Spleen (tissue), 7 donors: ENCODE results near the gene ACBD6.
"Not testable (repeated sequence)": the region's sequence is repeated elsewhere in the genome, so short reads cannot be mapped to it uniquely, and the experiment has no call there.

Experiments
- CTCF ChIP-seq, 11 experiments: fragments of 200-600 bp in 7 of 11; fragments of 450-650 bp in 4 of 11; sonication (generic) in 4 of 11; IDR thresholded peaks in 8 of 11; conservative IDR thresholded peaks in 3 of 11; 1 replicate in 7 of 11; 2 replicates in 4 of 11; pipeline versions ENCODE4 v1.4.0 to v1.8.0; 2016 to 2021; ENCODE audit warnings: antibody characterized with exemption in 11 of 11, inconsistent platforms in 4 of 11, mild to moderate bottlenecking in 1 of 11
- POLR2A ChIP-seq, 3 donors: fragments of 450-650 bp; IDR thresholded peaks; one replicate each; pipeline ENCODE4 v1.5.1; 2017; ENCODE audit warnings: antibody characterized with exemption in 3 of 3, mild to moderate bottlenecking in 1 of 3
- donor health status: DM: no; HTN: no; CAD: no; lungs with moderate emphysema.
- donor health status: DM: no; HTN: no; CAD: no.
- donor health status: DM: no; HTN: no; CAD: no.

GRCh38 chr1:180549770-180550169 is 47.4 kb upstream of the ACBD6 start:
- not testable (repeated sequence) for TF ChIP-seq CTCF (IDR thresholded peaks at IDR 0.05 in 8 of 11, conservative IDR thresholded peaks at IDR 0.05 in 3 of 11); POLR2A (IDR thresholded peaks at IDR 0.05)
